Measurements from ENCODE around the gene ITPKB. TPM values are rescaled to one million over a fixed set of nuclear protein-coding genes. Genes with fewer than 3 reads are reported as not detected.

The ITPKB gene
- total RNA-seq, 1 donor from 2014 or later, result 1.6 TPM

DNA sequence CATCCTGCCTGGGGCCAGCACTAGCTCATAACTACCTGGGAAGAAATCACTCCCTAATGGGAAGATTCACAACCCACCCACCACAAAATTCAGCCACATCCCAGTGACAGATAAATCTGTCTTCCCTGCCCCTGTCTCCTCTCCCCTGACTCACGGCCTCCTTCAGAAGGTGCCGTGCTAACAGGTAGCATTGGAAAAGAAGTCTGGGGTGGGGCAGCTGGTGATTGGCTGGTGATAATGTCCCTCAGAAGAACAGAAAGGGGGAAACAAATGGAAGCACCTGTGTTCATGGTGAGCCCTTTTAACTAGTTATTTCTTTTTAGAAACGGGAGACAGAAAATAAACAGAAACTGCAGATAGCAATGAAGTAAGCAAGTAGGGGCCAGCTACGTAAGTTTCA, 29.1 kb downstream of the ITPKB start:
- TF ChIP-seq, protein P1, sequence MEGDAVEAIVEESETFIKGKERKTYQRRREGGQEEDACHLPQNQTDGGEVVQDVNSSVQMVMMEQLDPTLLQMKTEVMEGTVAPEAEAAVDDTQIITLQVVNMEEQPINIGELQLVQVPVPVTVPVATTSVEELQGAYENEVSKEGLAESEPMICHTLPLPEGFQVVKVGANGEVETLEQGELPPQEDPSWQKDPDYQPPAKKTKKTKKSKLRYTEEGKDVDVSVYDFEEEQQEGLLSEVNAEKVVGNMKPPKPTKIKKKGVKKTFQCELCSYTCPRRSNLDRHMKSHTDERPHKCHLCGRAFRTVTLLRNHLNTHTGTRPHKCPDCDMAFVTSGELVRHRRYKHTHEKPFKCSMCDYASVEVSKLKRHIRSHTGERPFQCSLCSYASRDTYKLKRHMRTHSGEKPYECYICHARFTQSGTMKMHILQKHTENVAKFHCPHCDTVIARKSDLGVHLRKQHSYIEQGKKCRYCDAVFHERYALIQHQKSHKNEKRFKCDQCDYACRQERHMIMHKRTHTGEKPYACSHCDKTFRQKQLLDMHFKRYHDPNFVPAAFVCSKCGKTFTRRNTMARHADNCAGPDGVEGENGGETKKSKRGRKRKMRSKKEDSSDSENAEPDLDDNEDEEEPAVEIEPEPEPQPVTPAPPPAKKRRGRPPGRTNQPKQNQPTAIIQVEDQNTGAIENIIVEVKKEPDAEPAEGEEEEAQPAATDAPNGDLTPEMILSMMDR (IDR thresholded peaks at IDR 0.05), result no peak
- TF ChIP-seq EZH2 (IDR thresholded peaks at IDR 0.05) (no peak), EZH2phosphoT487 (IDR thresholded peaks at IDR 0.05) (no peak)
- peaks cover 9% of the 10 kb centered on the region for H3K4me1 ChIP-seq
- no peaks in the 10 kb centered on the region for H3F3A ChIP-seq (ENCODE audit: low read depth)
- no peak overlapping the region for H3K4me3 ChIP-seq
- Mint-ChIP-seq H3K27me3 (ENCODE audit: insufficient read depth, low read depth) (peaks cover 6% of the 10 kb centered on the region), H3K9me3 (peaks cover 2% of the 10 kb centered on the region), H3K36me3 (peaks cover 17% of the 10 kb centered on the region), H3K4me1 (peaks cover 31% of the 10 kb centered on the region), H3K27ac (peak overlapping the region; percentile 66), H3K4me3 (no peak overlapping the region)
- H3K9ac ChIP-seq, result no peak overlapping the region
- no peak overlapping the region for H2AFZ ChIP-seq (replicated peaks)
- H3K79me2 ChIP-seq (ENCODE audit: low read depth), result no peaks in the 10 kb centered on the region
- no peak overlapping the region for H3K4me2 ChIP-seq
- no peaks in the 10 kb centered on the region for H3K36me3 ChIP-seq
- no peak for DNase-seq (ENCODE audit: low spot score)
- no peaks in the 10 kb centered on the region for H4K20me1 ChIP-seq (ENCODE audit: low read depth)
- H3K27me3 ChIP-seq, result no peaks in the 10 kb centered on the region
- no peak overlapping the region for H3K27ac ChIP-seq
- no peaks in the 10 kb centered on the region for H3K9me3 ChIP-seq (ENCODE audit: low read depth)

DNA sequence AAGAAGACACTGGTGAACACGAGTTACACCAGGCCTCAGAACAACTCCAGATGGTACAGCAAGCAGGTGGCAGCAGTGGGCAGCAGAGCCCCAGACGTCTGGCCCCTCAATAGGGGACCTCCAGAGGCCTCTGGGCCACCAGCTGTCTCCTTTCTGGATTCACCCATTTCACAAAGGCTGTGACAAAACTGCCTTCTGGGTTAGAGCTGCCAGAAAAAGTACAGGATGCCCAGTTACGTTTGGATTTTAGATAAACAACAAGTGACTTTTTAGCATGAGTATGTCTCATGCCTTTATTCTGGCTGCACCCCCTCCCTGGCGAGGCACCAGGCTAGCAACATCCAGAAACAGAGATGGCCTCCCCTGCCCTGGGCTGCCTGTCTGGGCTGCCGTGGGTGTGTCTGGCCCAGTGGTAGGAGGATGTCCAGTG, 30.1 kb downstream of the ITPKB start:
- Histone ChIP-seq H3K36me3 (no peaks in the 10 kb centered on the region), H3K4me2 (no peak overlapping the region), H4K20me1 (ENCODE audit: low read depth) (no peaks in the 10 kb centered on the region), H3K27me3 (peaks cover 9% of the 10 kb centered on the region), H3K4me1 (peaks cover 9% of the 10 kb centered on the region), H2AFZ (replicated peaks) (no peak overlapping the region), H3F3A (ENCODE audit: low read depth) (peaks cover 9% of the 10 kb centered on the region), H3K9ac (no peak overlapping the region), H3K27ac (no peak overlapping the region), H3K9me3 (ENCODE audit: low read depth) (no peaks in the 10 kb centered on the region), H3K79me2 (ENCODE audit: low read depth) (no peaks in the 10 kb centered on the region), H3K4me3 (no peak overlapping the region)
- no peak for TF ChIP-seq EZH2phosphoT487 (IDR thresholded peaks at IDR 0.05)
- no peak for TF ChIP-seq EZH2 (IDR thresholded peaks at IDR 0.05)
- TF ChIP-seq, protein P1 (IDR thresholded peaks at IDR 0.05), result no peak
- Mint-ChIP-seq H3K9me3 (peaks cover 2% of the 10 kb centered on the region), H3K4me1 (peaks cover 36% of the 10 kb centered on the region), H3K4me3 (no peak overlapping the region), H3K27ac (peak overlapping the region; percentile 38), H3K27me3 (ENCODE audit: insufficient read depth, low read depth) (peaks cover 6% of the 10 kb centered on the region), H3K36me3 (peaks cover 13% of the 10 kb centered on the region)
- no peak for DNase-seq (ENCODE audit: low spot score)

DNA sequence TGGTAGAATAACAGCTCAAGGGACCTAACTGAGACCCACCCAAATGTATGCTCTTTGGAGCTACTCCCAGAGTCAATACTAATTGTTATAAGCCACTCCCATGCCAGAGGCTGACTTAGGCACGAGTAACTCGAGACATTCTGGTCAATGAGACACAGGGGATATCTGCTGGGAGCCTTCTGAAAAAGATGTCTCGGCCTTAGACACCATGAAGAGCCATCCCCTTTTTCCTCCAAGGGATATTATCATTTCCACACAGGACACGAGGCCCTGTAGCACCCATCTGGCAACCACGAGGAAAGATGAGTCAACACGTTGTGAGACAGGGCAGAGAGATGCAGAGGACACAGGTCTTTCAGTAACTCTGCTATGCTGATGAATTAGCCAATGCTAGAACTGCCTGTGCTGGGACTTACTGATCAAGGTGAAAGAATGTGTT, 30.7 kb downstream of the ITPKB start:
- H3K27ac Mint-ChIP-seq, result no peak overlapping the region
- H3K4me1 Mint-ChIP-seq, result peaks cover 35% of the 10 kb centered on the region
- H3K36me3 Mint-ChIP-seq, result peaks cover 9% of the 10 kb centered on the region
- Histone ChIP-seq H3K36me3 (no peaks in the 10 kb centered on the region), H3K79me2 (ENCODE audit: low read depth) (no peaks in the 10 kb centered on the region), H3K4me3 (no peak overlapping the region), H3K9ac (no peak overlapping the region), H3K27ac (no peak overlapping the region), H3K27me3 (peaks cover 11% of the 10 kb centered on the region), H3K9me3 (ENCODE audit: low read depth) (no peaks in the 10 kb centered on the region), H4K20me1 (ENCODE audit: low read depth) (no peaks in the 10 kb centered on the region), H3K4me2 (no peak overlapping the region), H3F3A (ENCODE audit: low read depth) (peaks cover 11% of the 10 kb centered on the region), H3K4me1 (peaks cover 9% of the 10 kb centered on the region), H2AFZ (replicated peaks) (no peak overlapping the region)
- TF ChIP-seq EZH2phosphoT487 (IDR thresholded peaks at IDR 0.05), result no peak
- H3K27me3 Mint-ChIP-seq (ENCODE audit: insufficient read depth, low read depth), result peaks cover 6% of the 10 kb centered on the region
- peak; percentile 37 for DNase-seq (ENCODE audit: low spot score)
- H3K9me3 Mint-ChIP-seq, result no peaks in the 10 kb centered on the region
- H3K4me3 Mint-ChIP-seq, result no peak overlapping the region

DNA sequence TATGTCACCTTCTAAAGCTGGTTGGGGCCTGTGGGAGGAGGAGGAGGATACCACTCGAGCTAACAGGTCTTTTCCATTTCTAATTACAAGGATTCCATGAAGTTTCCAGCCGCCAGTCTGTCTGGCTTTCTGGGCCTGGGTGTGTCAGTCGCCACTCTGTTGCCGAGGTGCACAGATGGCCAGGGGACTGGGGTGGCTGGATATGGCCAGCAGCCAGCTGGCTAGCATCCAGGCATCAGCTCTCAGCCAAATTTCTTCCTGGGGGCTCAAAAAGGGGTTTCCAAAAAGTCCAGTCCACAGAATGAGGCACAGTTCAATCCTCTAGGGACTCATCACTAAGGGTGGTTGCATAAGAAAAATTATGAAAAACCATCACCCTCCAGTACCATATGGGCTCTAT, 32.4 kb downstream of the ITPKB start:
- Histone ChIP-seq H3K27me3 (peaks cover 11% of the 10 kb centered on the region), H3K4me3 (no peak overlapping the region), H3K4me2 (no peak overlapping the region), H3K4me1 (peaks cover 9% of the 10 kb centered on the region), H3K79me2 (ENCODE audit: low read depth) (no peaks in the 10 kb centered on the region), H3K9ac (no peak overlapping the region), H3K9me3 (ENCODE audit: low read depth) (no peaks in the 10 kb centered on the region), H3K27ac (no peak overlapping the region), H2AFZ (replicated peaks) (no peak overlapping the region), H3K36me3 (no peaks in the 10 kb centered on the region), H4K20me1 (ENCODE audit: low read depth) (no peaks in the 10 kb centered on the region), H3F3A (ENCODE audit: low read depth) (peaks cover 11% of the 10 kb centered on the region)
- Mint-ChIP-seq H3K27ac (no peak overlapping the region), H3K4me1 (peaks cover 40% of the 10 kb centered on the region), H3K36me3 (peaks cover 9% of the 10 kb centered on the region), H3K27me3 (ENCODE audit: insufficient read depth, low read depth) (peaks cover 2% of the 10 kb centered on the region), H3K4me3 (no peak overlapping the region), H3K9me3 (no peaks in the 10 kb centered on the region)
- no peak for DNase-seq (ENCODE audit: low spot score)
- TF ChIP-seq, protein P1 (IDR thresholded peaks at IDR 0.05), result no peak
- TF ChIP-seq EZH2phosphoT487 (IDR thresholded peaks at IDR 0.05), result no peak
- TF ChIP-seq EZH2 (IDR thresholded peaks at IDR 0.05), result no peak
